ENCODE data around the gene TSEN15. TPM values are rescaled to one million over a fixed set of nuclear protein-coding genes. Genes with fewer than 3 reads are reported as not detected.

TSEN15 gene
- total RNA-seq, 1 donor from 2014 or later = 36.8 TPM

- no peak for TF ChIP-seq CTCF (IDR thresholded peaks at IDR 0.05)
- peaks cover 8% of the 10 kb centered on the region for H3K4me1 Mint-ChIP-seq (ENCODE audit: unreplicated experiment)
- DNase-seq (ENCODE audit: extremely low spot score, unreplicated experiment) = no peak
- H3K36me3 Mint-ChIP-seq (ENCODE audit: unreplicated experiment) = peaks cover 1% of the 10 kb centered on the region
- no peak overlapping the region for H3K4me3 Mint-ChIP-seq (ENCODE audit: unreplicated experiment)
- H3K27ac Mint-ChIP-seq (ENCODE audit: unreplicated experiment) = no peak overlapping the region
- peaks cover 7% of the 10 kb centered on the region for H3K9me3 Mint-ChIP-seq (ENCODE audit: unreplicated experiment)
- H3K27me3 Mint-ChIP-seq (ENCODE audit: unreplicated experiment) = no peaks in the 10 kb centered on the region
Measured at GRCh38 chr1:184010788-184011187, 40.7 kb upstream of the TSEN15 start.

GRCh38 chr1:184012187-184012586 is 39.3 kb upstream of the TSEN15 start:
- H3K4me3 Mint-ChIP-seq (ENCODE audit: unreplicated experiment) = no peak overlapping the region
- peaks cover 1% of the 10 kb centered on the region for H3K36me3 Mint-ChIP-seq (ENCODE audit: unreplicated experiment)
- peaks cover 8% of the 10 kb centered on the region for H3K4me1 Mint-ChIP-seq (ENCODE audit: unreplicated experiment)
- no peak overlapping the region for H3K27ac Mint-ChIP-seq (ENCODE audit: unreplicated experiment)
- peaks cover 7% of the 10 kb centered on the region for H3K9me3 Mint-ChIP-seq (ENCODE audit: unreplicated experiment)
- DNase-seq (ENCODE audit: extremely low spot score, unreplicated experiment) = no peak
- TF ChIP-seq CTCF (IDR thresholded peaks at IDR 0.05) = no peak
- no peaks in the 10 kb centered on the region for H3K27me3 Mint-ChIP-seq (ENCODE audit: unreplicated experiment)

- H3K9me3 Mint-ChIP-seq (ENCODE audit: unreplicated experiment) = peaks cover 7% of the 10 kb centered on the region
- peaks cover 1% of the 10 kb centered on the region for H3K36me3 Mint-ChIP-seq (ENCODE audit: unreplicated experiment)
- no peak overlapping the region for H3K27ac Mint-ChIP-seq (ENCODE audit: unreplicated experiment)
- no peak for TF ChIP-seq CTCF (IDR thresholded peaks at IDR 0.05)
- no peak overlapping the region for H3K4me3 Mint-ChIP-seq (ENCODE audit: unreplicated experiment)
- H3K27me3 Mint-ChIP-seq (ENCODE audit: unreplicated experiment) = no peaks in the 10 kb centered on the region
- DNase-seq (ENCODE audit: extremely low spot score, unreplicated experiment) = no peak
- peaks cover 8% of the 10 kb centered on the region for H3K4me1 Mint-ChIP-seq (ENCODE audit: unreplicated experiment)
Measured at GRCh38 chr1:184014271-184014670, 37.3 kb upstream of the TSEN15 start.

GRCh38 chr1:184016169-184016568 is 35.4 kb upstream of the TSEN15 start:
- peaks cover 8% of the 10 kb centered on the region for H3K4me1 Mint-ChIP-seq (ENCODE audit: unreplicated experiment)
- DNase-seq (ENCODE audit: extremely low spot score, unreplicated experiment) = no peak
- H3K27ac Mint-ChIP-seq (ENCODE audit: unreplicated experiment) = no peak overlapping the region
- peaks cover 1% of the 10 kb centered on the region for H3K36me3 Mint-ChIP-seq (ENCODE audit: unreplicated experiment)
- no peak overlapping the region for H3K4me3 Mint-ChIP-seq (ENCODE audit: unreplicated experiment)
- H3K27me3 Mint-ChIP-seq (ENCODE audit: unreplicated experiment) = no peaks in the 10 kb centered on the region
- peaks cover 5% of the 10 kb centered on the region for H3K9me3 Mint-ChIP-seq (ENCODE audit: unreplicated experiment)
- no peak for TF ChIP-seq CTCF (IDR thresholded peaks at IDR 0.05)

GRCh38 chr1:184017306-184017705 is 34.2 kb upstream of the TSEN15 start:
- DNase-seq (ENCODE audit: extremely low spot score, unreplicated experiment) = no peak
- TF ChIP-seq CTCF (IDR thresholded peaks at IDR 0.05) = no peak
- H3K4me3 Mint-ChIP-seq (ENCODE audit: unreplicated experiment) = no peak overlapping the region
- no peaks in the 10 kb centered on the region for H3K9me3 Mint-ChIP-seq (ENCODE audit: unreplicated experiment)
- H3K4me1 Mint-ChIP-seq (ENCODE audit: unreplicated experiment) = peaks cover 4% of the 10 kb centered on the region
- H3K27ac Mint-ChIP-seq (ENCODE audit: unreplicated experiment) = no peak overlapping the region
- no peaks in the 10 kb centered on the region for H3K27me3 Mint-ChIP-seq (ENCODE audit: unreplicated experiment)
- H3K36me3 Mint-ChIP-seq (ENCODE audit: unreplicated experiment) = peaks cover 1% of the 10 kb centered on the region
